Choroid plexus epithelial cell (primary cell): ENCODE measurements around the gene LCE2C.

ENCODE experiments used
- DNase-seq: peaks from one replicate; pipeline ENCODE4 v3.0.0-alpha.2; 2010; ENCODE audit warnings: low read depth
- H3K4me3 ChIP-seq: 2 replicates; pipeline ENCODE4 v1.5.1; 2011; ENCODE audit warnings: low read depth, mild to moderate bottlenecking, control low read depth, low read length, moderate library complexity
- CTCF ChIP-seq: conservative IDR thresholded peaks from 2 replicates; pipeline ENCODE4 v1.5.1; 2011; ENCODE audit warnings: low read depth, mild to moderate bottlenecking, control low read depth, inconsistent platforms, low read length, moderate library complexity

Gene LCE2C

GRCh38 chr1:152718238-152718637, 43.2 kb downstream of the LCE2C start:
- TF ChIP-seq CTCF, result no peak
- no peak for DNase-seq
- no peak overlapping the region for H3K4me3 ChIP-seq

- DNase-seq, result no peak
- no peak overlapping the region for H3K4me3 ChIP-seq
- TF ChIP-seq CTCF, result no peak
These were observed 50.2 kb downstream of the LCE2C start for GRCh38 chr1:152725261-152725660.
